ENCODE measurements around the gene ZNF560.
"Not testable (repeated sequence)": the region's sequence is repeated elsewhere in the genome, so short reads cannot be mapped to it uniquely, and the experiment has no call there.

Gene ZNF560

GRCh38 chr19:9498183-9498902 lies at the start of gene ZNF560:
Gene ZNF560, minus strand, starts transcription at chr19:9498616. Its CDS starts 23,303 bp downstream, at chr19:9475313.
- DNase-seq: no peak

GRCh38 chr19:9547870-9548269 lies 49.5 kb upstream of the ZNF560 start:
- DNase-seq: no peak

GRCh38 chr19:9541281-9541680 lies 42.9 kb upstream of the ZNF560 start:
- DNase-seq: not testable (repeated sequence)

- not testable (repeated sequence) for DNase-seq
These were observed 41.5 kb upstream of the ZNF560 start for GRCh38 chr19:9539921-9540320.

GRCh38 chr19:9539201-9539600 lies 40.8 kb upstream of the ZNF560 start:
- not testable (repeated sequence) for DNase-seq

- peak; percentile 76 to 84 for DNase-seq
These were observed 40.0 kb upstream of the ZNF560 start, which contains the start of gene ZNF426 for GRCh38 chr19:9538183-9539058. Gene ZNF426, minus strand, starts transcription at chr19:9538645. Its CDS starts 2,413 bp downstream, at chr19:9536232.

- no peak for DNase-seq
These were observed 37.5 kb upstream of the ZNF560 start for GRCh38 chr19:9535934-9536333.

- DNase-seq: no peak
These were observed 33.5 kb upstream of the ZNF560 start for GRCh38 chr19:9531933-9532332.

- no peak for DNase-seq
These were observed 30.4 kb upstream of the ZNF560 start for GRCh38 chr19:9528757-9529336.

GRCh38 chr19:9523885-9524474 lies 25.6 kb upstream of the ZNF560 start:
- DNase-seq: no peak

- no peak for DNase-seq
These were observed 8.9 kb upstream of the ZNF560 start for GRCh38 chr19:9507285-9507684.

GRCh38 chr19:9500796-9501195 lies 2.4 kb upstream of the ZNF560 start:
- no peak for DNase-seq

GRCh38 chr19:9494096-9494495 lies 4.3 kb downstream of the ZNF560 start:
- DNase-seq: no peak

GRCh38 chr19:9487016-9487415 lies 11.4 kb downstream of the ZNF560 start:
- no peak for DNase-seq

GRCh38 chr19:9485140-9485539 lies 13.3 kb downstream of the ZNF560 start:
- no peak for DNase-seq

- no peak for DNase-seq
These were observed 23.4 kb downstream of the ZNF560 start for GRCh38 chr19:9474975-9475374.

GRCh38 chr19:9467161-9467560 lies 31.3 kb downstream of the ZNF560 start:
- no peak for DNase-seq

- DNase-seq: no peak
These were observed 36.5 kb downstream of the ZNF560 start for GRCh38 chr19:9461938-9462337.

- DNase-seq: no peak
These were observed 42.3 kb downstream of the ZNF560 start for GRCh38 chr19:9456018-9456689.

- DNase-seq: no peak
These were observed 44.5 kb downstream of the ZNF560 start for GRCh38 chr19:9453953-9454352.

- no peak for DNase-seq
These were observed 53.4 kb downstream of the ZNF560 start for GRCh38 chr19:9445037-9445436.

GRCh38 chr19:9436358-9436757 lies 62.1 kb downstream of the ZNF560 start:
- DNase-seq: no peak

Measured in activated CD4-positive, alpha-beta T cell treated with anti-CD3 and anti-CD28 coated beads for 4 hours (primary cell).